Ectodermal cell (in vitro differentiated cells): ENCODE measurements around the gene KCTD4. TPM values are rescaled to one million over a fixed set of nuclear protein-coding genes. Genes with fewer than 3 reads are reported as not detected.
"Not testable (repeated sequence)": the region's sequence is repeated elsewhere in the genome, so short reads cannot be mapped to it uniquely, and the experiment has no call there.

Source experiments
- H3K27ac ChIP-seq: 2 replicates; pipeline ENCODE4 v1.7.0; 2013; ENCODE audit warnings: mild to moderate bottlenecking, low read depth, low read length; ENCODE audit not compliant: insufficient read depth, poor library complexity, severe bottlenecking
- H3K27me3 ChIP-seq: 2 replicates; pipeline ENCODE4 v1.7.0; 2013; ENCODE audit warnings: mild to moderate bottlenecking, low read length; ENCODE audit not compliant: insufficient read depth, control insufficient read depth, poor library complexity, severe bottlenecking
- H3K36me3 ChIP-seq: one replicate; pipeline ENCODE4 v1.7.0; 2013; ENCODE audit warnings: low read length; ENCODE audit not compliant: control insufficient read depth, insufficient read depth
- H3K4me1 ChIP-seq: one replicate; pipeline ENCODE4 v1.7.0; 2013; ENCODE audit warnings: low read length; ENCODE audit not compliant: control insufficient read depth, insufficient read depth
- H3K4me3 ChIP-seq: 2 replicates; pipeline ENCODE4 v1.7.0; 2013; ENCODE audit warnings: low read depth, low read length, control low read depth; ENCODE audit not compliant: insufficient read depth
- H3K9me3 ChIP-seq: 2 replicates; pipeline ENCODE4 v1.7.0; 2013; ENCODE audit warnings: mild to moderate bottlenecking, low read length, moderate library complexity; ENCODE audit not compliant: control insufficient read depth
- WGBS, 2 experiments: methylation state at CpG; one replicate each; pipeline ENCODE4 v1.1.7; 2013; ENCODE audit warnings: missing lambda C conversion rate in 2 of 2; 5-methylcytosine and 5-hydroxymethylcytosine counted together
- polyA plus RNA-seq, 4 experiments: library from polyadenylated mRNA; stranded (reverse); fragments of 50-300 nt; gene quantifications; one replicate each; pipeline ENCODE4 v1.2.3, GENCODE V29; 2013

The KCTD4 gene
- not detected for polyA plus RNA-seq (2013, experiment 1 of 4)
- not detected for polyA plus RNA-seq (2013, experiment 2 of 4)
- not detected for polyA plus RNA-seq (2013, experiment 3 of 4)
- polyA plus RNA-seq (2013, experiment 4 of 4): not detected

DNA sequence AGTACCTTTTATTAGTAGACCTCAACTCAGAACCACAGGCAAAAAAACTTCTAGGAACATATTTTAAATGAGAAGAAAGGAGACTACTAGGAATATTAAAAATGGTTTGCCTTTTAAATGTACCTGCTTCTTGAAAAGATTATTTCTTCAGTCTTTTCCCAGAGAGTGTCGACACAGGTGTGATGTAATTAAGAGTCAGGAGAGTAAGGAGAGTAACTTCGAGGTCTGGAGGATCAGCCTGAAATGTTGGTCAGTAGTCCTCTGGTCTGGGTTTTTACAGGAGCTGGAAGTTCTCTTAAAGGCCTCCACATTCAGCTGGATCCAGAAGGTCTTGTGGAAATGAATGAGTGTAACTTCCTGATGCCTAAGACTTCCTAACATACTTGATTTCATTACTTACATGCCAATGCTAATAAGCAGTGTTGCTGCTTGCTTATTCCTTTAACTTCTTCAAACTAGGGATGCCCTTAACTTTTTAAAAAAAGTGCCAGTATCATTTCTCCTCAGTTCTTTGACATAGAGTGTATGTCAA lies at the start of gene KCTD4:
KCTD4 (minus strand) TSS at position 345 of the 532 bp plus-strand sequence. CDS start 6,478 bp downstream, outside the sequence.
- WGBS, 2 experiments: 95 to 98% methylated on average over 2 of the region's 2 CpGs
- H3K36me3 ChIP-seq: no peaks in the 10 kb centered on the region
- H3K4me1 ChIP-seq: no peaks in the 10 kb centered on the region
- no peak within 1 kb of the TSS for H3K27ac ChIP-seq
- no peaks in the 10 kb centered on the region for H3K9me3 ChIP-seq
- no peak within 1 kb of the TSS for H3K4me3 ChIP-seq
- H3K27me3 ChIP-seq: no peaks in the 10 kb centered on the region

DNA sequence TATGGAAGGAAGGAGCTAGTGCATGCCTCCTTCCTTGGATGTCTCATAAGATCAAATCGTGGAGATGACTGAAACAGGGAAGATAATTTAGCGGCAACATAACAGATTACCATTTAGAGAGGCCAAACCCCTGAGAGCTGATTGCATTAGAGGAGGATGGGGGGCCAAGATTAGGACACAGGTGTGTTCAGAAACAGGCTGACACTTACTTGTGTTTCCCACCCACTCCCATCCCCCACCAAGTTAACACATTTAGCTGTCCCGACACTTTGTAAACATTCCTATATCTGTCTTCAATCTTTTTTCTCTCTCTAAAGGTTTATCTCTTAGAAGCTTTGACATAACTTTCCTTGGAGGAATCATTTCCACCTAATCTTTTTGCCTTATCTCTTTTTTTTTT lies 48.8 kb upstream of the KCTD4 start:
- 91 to 94% methylated on average over 3 of the region's 3 CpGs for WGBS, 2 experiments
- Histone ChIP-seq H3K9me3 (no peaks in the 10 kb centered on the region), H3K27me3 (no peaks in the 10 kb centered on the region)

DNA sequence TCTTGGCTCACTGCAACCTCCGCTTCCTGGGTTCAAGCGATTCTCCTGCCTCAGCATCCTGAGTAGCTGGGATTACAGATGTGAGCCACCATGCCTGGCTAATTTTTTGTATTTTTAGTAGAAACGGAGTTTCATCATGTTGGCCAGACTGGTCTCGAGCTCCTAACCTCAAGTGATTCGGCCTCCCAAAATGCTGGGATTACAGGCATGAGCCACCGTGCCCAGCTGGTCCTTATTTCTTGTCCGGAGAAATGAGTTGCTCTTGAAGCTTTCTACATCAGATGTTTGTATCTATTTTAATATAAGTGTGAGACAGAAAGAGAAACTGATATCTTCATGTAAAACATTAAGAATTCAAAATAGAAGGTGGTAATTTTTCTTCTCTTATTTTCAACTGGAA lies 43.9 kb upstream of the KCTD4 start:
- WGBS, 2 experiments: 94 to 97% methylated on average over 6 to 7 of the region's 7 CpGs
- H3K27me3 ChIP-seq: not testable (repeated sequence)

More for the DNA sequence above, 48.8 kb upstream of the KCTD4 start:
- Histone ChIP-seq H3K4me3 (no peak overlapping the region), H3K4me1 (no peaks in the 10 kb centered on the region), H3K36me3 (peaks cover 4% of the 10 kb centered on the region), H3K27ac (no peak overlapping the region)

DNA sequence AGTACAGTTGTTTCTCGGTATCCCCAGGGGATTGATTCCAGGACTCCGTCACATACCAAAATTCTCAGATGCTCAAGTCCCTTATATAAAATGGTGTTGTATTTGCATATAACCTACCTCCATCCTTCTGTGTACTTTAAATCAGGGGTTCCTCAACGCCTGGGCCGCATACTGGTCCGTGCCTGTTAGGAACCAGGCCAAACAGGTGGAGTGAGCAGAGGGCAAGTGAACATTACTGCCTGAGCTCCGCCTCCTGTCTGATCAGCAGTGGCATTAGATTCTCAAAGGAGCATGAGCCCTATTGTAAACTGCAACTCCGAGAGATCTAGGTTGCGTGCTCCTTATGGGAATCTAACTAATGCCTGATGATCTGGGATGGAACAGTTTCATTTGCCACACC lies 42.2 kb upstream of the KCTD4 start:
- H3K27me3 ChIP-seq: no peaks in the 10 kb centered on the region
- H3K36me3 ChIP-seq: no peaks in the 10 kb centered on the region
- no peak overlapping the region for H3K4me3 ChIP-seq
- H3K27ac ChIP-seq: no peak overlapping the region
- H3K4me1 ChIP-seq: no peaks in the 10 kb centered on the region
- WGBS, 2 experiments: 90 to 93% methylated on average over 6 to 8 of the region's 8 CpGs
- no peaks in the 10 kb centered on the region for H3K9me3 ChIP-seq

More for the DNA sequence above, 43.9 kb upstream of the KCTD4 start:
- not testable (repeated sequence) for H3K4me3 ChIP-seq, H3K9me3 ChIP-seq, H3K4me1 ChIP-seq, H3K36me3 ChIP-seq, H3K27ac ChIP-seq

DNA sequence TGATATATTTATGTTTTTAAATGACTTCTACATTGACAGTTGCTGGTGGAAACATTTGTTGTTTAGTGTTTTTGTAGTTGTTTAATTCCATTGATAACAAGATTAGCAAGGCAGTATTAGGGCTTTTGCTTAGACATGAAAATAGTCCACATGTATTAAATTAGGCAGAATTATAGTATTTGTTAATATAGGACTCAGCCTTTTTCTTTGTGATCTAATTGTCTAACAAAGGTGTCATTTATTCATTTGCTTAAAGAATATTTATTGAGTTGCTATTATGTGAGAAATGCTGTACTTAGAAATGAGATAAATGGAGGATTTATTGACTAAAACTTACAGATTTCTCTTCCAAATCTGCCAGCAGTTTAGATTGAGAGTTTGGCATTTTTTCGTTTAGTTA lies 41.7 kb upstream of the KCTD4 start:
- H3K4me3 ChIP-seq: no peak overlapping the region
- H3K4me1 ChIP-seq: no peaks in the 10 kb centered on the region
- H3K27me3 ChIP-seq: no peaks in the 10 kb centered on the region
- no CpG with 5 or more reads among the region's 1 CpG for WGBS, 2 experiments
- no peaks in the 10 kb centered on the region for H3K9me3 ChIP-seq
- no peak overlapping the region for H3K27ac ChIP-seq
- no peaks in the 10 kb centered on the region for H3K36me3 ChIP-seq

DNA sequence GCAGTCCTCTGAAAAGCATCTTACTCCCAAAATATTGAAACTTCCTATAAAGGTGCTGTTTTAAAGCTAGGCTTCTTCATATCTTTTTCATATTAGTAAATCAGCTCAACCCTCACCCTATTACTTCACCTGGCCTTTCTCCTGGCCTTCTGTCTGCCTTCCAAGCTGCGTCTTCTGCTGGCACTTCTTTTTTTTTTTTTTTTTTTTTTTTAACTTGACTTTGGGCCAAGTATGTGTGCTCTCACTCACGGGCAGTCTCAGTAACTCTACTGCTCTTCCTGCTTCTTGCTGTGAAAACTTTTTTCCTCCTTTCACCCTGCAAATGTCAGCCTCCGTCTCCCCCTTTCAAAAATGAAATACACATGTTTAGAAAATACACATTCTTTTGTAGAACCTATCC lies 41.2 kb upstream of the KCTD4 start:
- WGBS, 2 experiments: 72 to 83% methylated on average over 3 of the region's 3 CpGs
- Histone ChIP-seq H3K27me3 (no peaks in the 10 kb centered on the region), H3K4me1 (no peaks in the 10 kb centered on the region), H3K36me3 (no peaks in the 10 kb centered on the region), H3K27ac (no peak overlapping the region), H3K9me3 (no peaks in the 10 kb centered on the region), H3K4me3 (no peak overlapping the region)

DNA sequence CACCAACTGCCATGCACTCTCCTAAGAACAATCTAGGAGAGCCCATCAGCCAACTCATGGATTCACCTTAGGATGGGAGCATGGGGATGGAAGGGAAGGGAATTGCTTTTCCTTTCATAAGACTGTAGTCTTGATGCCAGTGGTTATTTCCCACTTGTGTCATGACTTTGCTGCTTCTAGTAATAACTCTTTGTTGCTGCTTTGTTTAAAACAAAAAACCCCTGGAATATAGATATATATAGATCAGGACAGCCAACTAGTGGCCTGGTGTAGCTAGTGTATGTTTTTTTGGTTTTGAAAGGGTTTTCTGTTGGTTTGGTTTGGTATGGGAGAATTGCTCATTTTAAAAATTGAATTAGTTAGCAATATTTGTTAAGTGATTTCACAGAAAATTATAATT lies 39.3 kb upstream of the KCTD4 start:
- no peak overlapping the region for H3K4me3 ChIP-seq
- H3K27me3 ChIP-seq: no peaks in the 10 kb centered on the region
- H3K4me1 ChIP-seq: no peaks in the 10 kb centered on the region
- H3K9me3 ChIP-seq: no peaks in the 10 kb centered on the region
- H3K27ac ChIP-seq: no peak overlapping the region
- no peaks in the 10 kb centered on the region for H3K36me3 ChIP-seq

DNA sequence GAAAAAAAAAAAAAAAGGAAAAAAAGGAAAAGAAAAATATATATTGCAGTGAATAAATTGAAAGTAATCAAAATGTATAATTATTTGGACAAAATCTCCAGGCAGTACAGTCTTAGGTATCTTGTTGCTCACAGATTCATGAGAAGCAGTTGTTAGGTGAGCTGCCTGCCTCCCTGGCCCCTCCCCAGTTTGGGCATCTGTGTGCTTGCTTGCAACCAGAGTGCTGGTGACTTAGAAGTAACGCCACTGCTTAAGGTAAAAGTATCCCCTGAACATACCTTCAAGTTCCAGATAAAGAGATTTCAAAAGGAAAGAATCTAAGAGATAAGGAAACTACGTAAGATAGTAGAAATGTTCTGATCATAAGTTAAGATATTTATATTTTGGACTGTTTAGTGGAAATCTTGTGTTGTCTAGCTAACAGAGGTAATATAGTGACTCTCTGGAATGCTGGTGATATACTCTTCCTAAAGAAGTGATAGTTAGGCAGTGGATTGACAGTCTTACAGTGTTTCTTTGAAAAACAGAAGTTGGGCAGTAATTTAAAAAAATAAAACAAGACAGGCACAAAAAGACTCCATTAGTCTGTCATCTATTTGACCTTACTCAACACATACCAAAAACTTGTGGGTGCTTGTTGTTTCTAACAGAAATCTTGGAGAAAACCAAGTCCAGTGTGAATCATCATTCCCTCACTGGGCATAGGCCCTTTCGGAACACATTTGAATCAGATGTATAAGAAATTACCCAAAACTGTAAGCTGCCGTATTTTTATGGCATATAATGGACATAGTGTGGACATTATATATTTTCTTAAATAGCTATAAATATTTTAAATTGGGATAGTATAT lies 38.3 kb upstream of the KCTD4 start:
- Histone ChIP-seq H3K4me1 (no peaks in the 10 kb centered on the region), H3K4me3 (no peak overlapping the region), H3K36me3 (no peaks in the 10 kb centered on the region), H3K9me3 (no peaks in the 10 kb centered on the region), H3K27ac (no peak overlapping the region), H3K27me3 (no peaks in the 10 kb centered on the region)
- 96 to 100% methylated on average over 2 to 4 of the region's 4 CpGs for WGBS, 2 experiments

DNA sequence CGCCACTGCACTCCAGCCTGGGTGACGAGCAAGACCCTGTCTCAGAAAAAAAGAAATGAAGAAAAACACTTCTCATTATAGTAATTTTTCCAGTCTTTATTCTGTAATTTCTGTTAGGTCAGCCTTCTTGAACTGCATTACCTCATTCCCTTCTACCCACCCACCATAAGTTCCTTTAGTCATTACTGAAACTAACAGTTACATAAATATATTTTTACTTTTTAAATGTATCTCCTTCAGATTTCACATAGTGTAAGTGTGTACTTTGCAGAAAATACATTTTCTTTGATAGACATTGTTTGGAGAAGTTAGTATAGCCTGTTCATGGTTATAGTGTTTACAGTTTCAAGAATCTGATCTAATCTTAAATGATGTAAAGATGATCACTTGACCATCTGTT lies 31.7 kb upstream of the KCTD4 start:
- Histone ChIP-seq H3K4me3 (no peak overlapping the region), H3K36me3 (no peaks in the 10 kb centered on the region), H3K27ac (no peak overlapping the region), H3K9me3 (no peaks in the 10 kb centered on the region), H3K4me1 (no peaks in the 10 kb centered on the region), H3K27me3 (no peaks in the 10 kb centered on the region)
- WGBS, 2 experiments: 93 to 97% methylated on average over 2 of the region's 2 CpGs

DNA sequence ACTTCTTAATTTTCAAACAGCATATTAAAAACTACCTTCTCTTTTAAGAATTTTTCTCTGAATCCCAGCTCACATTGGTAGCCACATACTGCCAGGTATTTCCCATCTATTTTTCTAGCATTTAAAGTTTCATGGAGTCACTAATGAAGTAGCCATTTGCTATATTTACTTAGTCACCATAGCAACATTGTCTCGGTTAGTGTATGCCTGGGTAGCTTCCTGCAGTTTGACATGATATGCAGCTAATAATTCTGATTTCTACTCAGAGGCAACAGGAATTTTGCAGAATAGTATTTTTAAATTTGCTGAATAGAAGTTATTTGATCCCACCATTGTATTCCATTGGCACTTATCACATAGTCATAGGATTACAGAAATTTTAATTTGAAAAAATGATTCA lies 30.9 kb upstream of the KCTD4 start:
- H3K27ac ChIP-seq: no peak overlapping the region
- H3K9me3 ChIP-seq: no peaks in the 10 kb centered on the region
- WGBS, 2 experiments: 86 to 100% methylated on average over 1 of the region's 1 CpG
- no peaks in the 10 kb centered on the region for H3K4me1 ChIP-seq
- no peaks in the 10 kb centered on the region for H3K27me3 ChIP-seq
- no peaks in the 10 kb centered on the region for H3K36me3 ChIP-seq
- H3K4me3 ChIP-seq: no peak overlapping the region
